HG02852 (cell line): ENCODE data around the gene WDR6.

Experiments
- ATAC-seq: cut with Tn5 transposase; IDR thresholded peaks from one replicate; pipeline ENCODE4 v1.9.1; 2021; ENCODE audit warnings: mild to moderate bottlenecking, moderate library complexity; ENCODE audit not compliant: unreplicated experiment

The WDR6 gene

DNA sequence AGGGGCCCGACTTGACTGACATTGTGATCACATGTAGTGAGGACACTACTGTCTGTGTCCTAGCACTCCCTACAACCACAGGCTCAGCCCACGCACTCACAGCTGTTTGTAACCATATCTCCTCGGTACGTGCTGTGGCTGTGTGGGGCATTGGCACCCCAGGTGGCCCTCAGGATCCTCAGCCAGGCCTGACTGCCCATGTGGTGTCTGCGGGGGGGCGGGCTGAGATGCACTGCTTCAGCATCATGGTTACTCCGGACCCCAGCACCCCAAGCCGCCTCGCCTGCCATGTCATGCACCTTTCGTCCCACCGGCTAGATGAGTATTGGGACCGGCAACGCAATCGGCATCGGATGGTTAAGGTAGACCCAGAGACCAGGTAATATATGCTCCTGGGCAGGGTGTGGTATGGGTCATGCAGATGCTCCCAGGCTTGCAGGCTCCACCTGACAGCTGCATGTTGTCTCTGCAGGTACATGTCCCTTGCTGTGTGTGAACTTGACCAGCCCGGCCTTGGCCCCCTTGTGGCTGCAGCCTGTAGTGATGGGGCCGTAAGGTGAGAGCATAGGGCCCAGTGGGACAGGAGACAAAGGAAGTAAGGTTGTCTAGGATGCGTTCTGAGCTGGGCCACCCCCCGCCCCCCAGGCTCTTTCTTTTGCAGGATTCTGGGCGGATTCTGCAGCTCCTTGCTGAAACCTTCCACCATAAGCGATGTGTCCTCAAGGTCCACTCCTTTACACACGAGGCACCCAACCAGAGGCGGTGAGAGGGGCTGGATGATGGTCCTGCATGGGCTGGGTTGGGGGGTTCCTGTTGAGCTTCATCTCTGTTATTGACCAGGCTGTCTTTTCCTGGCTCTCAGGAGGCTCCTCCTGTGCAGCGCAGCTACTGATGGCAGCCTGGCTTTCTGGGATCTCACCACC lies 6.8 kb downstream of the WDR6 start:
- no peak for ATAC-seq

GRCh38 chr3:49015072-49015471 lies 7.9 kb downstream of the WDR6 start:
- no peak for ATAC-seq

DNA sequence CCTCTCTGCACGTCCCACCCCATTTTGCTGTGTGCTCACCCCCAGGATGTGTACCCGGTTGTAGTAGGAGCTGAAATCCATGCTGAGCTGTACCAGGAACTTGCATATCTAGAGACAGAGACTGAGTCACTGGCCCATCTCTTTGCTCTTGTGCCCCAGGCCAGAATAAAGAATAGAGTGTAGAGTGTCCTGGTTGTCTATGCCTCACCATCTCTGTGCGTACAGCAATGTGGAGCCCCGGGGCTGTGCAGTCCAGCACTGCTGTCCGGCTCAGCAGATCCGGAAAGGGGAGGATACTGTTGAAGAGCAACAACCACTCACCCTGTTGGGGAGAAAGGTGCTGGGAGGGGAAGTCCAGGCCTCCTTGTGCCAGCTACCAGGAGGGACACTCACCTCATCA lies 8.6 kb downstream of the WDR6 start:
- no peak for ATAC-seq

DNA sequence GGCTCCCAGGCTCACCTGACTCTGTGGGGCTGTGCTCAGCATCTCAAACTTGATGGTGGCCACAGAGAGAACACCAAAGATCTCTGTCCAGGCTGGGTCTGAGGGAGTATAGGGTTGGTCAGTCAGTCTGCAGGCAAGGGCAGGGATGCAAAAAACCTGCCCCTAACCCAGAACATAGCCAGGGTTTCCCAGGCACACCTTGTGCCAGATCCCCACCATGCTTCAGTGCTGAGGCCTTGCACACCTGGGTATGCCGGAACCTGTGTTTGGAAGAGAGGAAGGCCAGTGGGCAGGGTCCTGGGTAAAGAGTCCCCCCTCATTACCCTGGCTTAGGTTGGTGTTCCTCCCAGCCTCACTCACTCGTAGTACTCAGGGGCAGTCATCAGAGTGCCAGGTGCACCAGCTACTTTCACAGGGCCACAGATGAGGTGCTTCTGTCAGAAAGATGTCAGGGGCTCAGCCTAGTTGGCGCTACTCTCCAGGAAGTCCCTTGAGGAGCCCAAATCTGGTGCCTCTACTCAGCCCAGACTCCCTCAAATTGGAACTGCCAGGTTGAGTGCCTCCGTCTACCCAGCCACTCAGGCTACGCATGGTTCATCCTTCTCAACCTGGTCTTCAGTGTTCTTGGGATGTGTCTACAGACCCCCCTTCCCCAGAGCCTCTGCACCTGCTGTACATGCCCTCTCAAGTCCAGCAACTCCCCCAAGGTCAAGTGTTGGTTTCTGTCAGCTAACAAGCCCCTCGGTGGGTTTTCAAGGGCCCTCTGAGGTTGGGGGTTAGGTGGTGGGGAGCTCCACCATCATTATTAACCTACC lies 9.4 kb downstream of the WDR6 start:
- no peak for ATAC-seq

- no peak for ATAC-seq
Measured at GRCh38 chr3:49017229-49017970, 10.2 kb downstream of the WDR6 start.

DNA sequence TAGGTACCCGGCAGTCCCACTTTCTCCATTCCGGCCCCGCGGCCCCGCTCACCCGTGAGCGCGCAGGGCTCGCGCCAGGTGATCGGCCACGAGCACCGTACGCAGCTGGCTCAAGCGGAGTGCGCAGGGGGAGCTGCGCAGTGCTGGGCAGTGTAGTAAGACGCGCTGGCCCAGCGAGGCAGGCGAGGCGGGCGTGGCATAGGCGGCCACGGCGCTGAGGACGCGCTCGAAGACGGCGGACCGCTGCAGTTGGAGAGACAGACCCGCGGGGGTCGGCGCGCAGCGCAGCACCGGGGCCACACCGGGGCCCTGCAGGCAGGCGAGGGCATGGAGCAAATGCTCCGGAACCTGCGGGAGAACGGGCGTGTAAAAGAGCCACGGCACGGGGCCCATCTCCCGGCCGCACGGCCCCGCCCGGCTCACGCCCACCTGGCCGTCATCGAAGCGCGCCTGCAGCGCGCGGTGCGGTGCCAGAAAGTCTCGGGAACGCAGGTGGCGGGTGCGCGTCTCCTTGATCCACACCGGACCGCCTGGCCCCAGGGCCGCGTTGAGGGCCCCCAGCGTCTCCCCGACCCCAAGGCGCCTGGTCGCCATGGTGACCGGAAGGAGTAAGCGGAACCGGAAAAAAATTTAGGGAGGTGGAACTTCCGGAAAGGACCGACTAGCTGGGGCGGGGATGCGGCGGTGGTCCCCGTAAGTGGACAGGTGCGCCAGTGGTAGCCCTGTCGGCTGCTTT lies 10.9 kb downstream of the WDR6 start, which contains the start of gene DALRD3:
Gene DALRD3, minus strand, starts transcription at position 610 of the 736 bp plus-strand sequence. Its CDS starts 16 bp downstream, at position 594.
- ATAC-seq, result no peak

DNA sequence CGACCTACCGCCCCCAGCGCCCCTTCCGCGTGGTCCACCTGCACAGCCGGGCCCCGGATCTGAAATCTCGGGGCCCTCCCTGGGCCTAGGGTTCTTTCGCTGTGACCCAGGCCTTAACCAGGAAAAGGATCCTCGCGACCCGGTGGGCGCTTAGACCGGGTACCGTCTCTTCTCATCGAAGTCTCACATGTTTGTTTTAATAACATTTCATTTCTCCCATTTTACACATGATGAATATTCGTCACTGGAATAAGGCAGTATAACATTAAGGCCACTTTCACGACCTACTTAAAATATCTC lies 11.5 kb downstream of the WDR6 start:
- no peak for ATAC-seq

- no peak for ATAC-seq
Measured at GRCh38 chr3:49019941-49020329, 12.7 kb downstream of the WDR6 start.

GRCh38 chr3:49020330-49021212 lies 13.4 kb downstream of the WDR6 start:
- ATAC-seq, result peak; percentile 0

DNA sequence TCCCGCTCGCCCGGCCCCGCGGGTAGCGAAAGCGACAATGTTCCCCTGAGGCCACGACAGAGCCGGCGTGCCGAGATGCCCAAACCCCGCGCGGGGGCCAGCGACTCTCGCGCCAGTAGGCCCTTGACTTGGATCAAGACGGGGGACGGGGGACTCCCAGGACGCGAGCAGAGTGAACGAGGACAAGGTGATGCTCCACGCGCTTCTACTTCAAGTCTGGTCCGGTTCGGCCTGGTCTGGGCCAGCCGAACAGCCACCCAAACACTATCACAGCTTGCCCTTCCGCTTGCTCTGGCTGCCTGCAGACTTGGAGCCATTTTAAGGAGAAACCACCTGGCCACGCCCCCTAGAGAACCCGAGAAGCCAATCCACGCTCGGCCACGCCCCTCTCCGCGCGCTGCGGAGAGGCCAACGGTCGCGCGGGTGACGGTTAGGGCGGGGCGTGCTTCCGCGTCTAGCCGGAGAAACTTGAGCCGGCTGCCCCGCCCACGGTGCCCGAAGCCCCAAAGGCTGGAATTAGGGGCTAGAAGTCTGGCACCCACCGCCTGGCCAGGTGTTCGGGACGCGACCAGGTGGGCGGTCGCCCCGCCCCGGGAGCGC lies 14.1 kb downstream of the WDR6 start:
- peak; percentile 46 for ATAC-seq

DNA sequence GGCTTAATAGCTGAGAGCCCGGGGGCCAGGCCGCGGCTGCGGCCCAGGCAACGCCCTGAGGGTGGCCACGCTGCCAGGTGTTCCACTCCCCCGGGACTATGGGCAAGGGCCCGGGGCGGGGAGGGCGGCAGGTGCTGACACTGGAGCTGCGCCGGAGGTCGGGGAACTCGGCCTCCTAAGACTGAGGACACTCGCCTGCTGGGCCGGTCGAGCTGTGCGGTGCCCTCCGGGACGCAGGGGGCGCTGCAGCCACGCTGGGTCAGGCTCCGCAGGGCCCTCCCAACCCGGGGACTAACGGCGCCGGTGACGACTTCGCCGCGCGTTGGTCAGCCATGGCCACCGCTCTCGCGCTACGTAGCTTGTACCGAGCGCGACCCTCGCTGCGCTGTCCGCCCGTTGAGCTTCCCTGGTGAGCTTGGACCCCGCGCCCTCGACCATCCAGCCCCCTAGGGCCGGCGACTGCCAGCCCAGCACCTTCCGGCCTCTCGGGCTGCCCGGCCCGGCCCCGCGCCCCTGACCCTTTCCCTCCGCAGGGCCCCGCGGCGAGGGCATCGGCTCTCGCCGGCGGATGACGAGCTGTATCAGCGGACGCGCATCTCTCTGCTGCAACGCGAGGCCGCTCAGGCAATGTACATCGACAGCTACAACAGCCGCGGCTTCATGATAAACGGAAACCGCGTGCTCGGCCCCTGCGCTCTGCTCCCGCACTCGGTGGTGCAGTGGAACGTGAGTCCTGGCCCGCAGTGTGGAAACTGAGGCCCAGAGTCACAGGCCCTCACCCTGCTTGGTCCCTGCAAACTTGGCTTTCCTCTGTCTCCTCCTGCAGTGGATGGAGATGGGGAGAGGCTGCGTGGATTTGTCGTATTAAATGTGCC lies 14.9 kb downstream of the WDR6 start, which contains the start of gene NDUFAF3:
Gene NDUFAF3, plus strand, starts transcription at position 309 of the 875 bp plus-strand sequence. Its CDS starts 24 bp downstream, at position 333.
- peak; percentile 50 for ATAC-seq

- ATAC-seq, result no peak
Measured at GRCh38 chr3:49022688-49023171, 15.5 kb downstream of the WDR6 start.

DNA sequence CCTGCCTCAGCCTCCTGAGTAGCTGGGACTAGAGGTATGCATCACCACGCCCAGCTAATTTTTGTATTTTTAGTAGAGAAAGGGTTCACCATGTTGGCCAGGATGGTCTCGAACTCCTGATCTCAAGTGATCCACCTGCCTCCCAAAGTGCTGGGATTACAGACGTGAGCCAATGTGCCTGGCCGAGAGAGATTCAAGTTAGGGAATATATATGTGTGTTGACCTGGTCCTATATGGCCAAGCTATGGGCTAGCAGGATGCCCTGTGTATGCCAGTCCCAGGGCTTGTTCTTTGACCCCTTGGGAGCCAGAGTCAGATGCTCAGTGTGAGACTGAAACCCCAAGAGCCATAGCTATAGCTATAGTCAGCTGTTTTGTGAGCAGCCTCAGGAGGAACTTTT lies 16.6 kb downstream of the WDR6 start:
- ATAC-seq, result no peak

DNA sequence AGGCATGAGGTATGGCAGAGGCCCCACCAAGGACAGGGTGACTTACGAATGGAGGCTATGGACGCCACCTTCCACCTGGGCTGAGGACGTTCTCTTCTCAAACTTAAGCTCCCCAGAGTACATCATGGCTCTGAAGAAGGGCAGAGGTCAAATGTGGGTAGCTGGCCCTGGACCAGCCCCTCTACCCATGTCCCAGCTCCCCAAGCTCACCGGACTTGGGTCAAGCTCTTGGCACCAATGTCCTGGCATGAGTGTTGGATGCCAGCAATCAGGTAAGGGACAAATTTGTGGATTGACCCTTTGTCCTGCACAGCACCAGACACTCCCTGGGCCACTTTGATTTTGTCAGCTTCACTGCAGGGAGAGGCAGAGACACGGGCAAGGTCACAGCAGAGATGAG lies 17.3 kb downstream of the WDR6 start:
- no peak for ATAC-seq

- no peak for ATAC-seq
Measured at GRCh38 chr3:49025005-49025792, 18.0 kb downstream of the WDR6 start.

DNA sequence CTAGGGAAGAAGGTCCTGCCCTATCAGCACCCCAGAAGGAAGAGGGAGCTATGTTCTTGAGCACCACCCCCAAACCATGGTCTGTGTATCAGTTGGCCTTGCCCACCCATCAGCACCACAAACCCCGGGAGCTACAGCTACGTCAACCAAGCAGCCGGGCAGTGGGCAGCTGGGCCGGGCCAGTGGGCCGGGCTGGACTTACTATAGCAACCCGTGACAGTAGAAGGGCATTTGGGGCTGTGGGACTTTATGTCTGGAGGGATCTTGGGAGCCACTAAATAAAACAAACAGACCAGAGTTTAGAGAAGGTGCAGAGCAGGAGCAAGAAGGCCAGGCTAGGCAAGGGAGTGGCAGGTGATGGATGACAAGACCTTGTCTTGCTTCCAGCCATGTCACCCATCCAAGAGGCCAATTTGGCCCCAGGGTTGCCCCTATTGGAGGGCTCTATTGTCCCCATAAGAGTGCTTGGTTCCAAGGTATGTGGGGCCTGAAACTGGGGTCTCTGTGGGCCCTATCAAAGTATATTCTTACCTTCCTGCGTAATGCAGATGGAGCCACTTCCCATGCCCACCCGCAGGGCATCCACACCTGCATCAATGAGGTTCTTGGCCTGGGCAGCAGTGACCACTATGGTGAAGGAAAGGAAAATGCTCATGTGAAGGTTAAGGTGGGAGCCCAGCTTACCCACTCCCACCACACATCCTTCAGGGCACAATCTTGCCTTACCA lies 18.8 kb downstream of the WDR6 start:
- no peak for ATAC-seq

DNA sequence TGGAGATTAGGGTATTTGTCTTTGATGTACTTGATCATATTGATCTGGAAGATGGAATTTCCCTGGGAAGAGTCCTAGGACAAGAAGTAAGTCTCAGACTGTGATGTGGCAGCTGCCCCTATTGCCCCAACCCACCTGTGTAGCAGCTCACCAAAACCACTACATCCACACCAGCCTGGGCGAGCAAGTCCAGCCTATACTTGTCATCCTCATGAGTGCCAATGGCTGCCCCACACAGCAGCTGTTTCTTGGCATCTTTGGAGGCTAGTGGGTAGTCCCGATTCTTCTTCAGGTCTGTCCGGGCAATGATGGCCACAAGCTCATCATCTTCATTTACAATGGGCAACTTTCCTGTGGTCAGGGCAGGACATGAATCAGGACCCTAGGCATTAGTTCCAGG lies 19.3 kb downstream of the WDR6 start:
- no peak for ATAC-seq
